ENCODE results near the gene HID1.

HID1 gene

DNA sequence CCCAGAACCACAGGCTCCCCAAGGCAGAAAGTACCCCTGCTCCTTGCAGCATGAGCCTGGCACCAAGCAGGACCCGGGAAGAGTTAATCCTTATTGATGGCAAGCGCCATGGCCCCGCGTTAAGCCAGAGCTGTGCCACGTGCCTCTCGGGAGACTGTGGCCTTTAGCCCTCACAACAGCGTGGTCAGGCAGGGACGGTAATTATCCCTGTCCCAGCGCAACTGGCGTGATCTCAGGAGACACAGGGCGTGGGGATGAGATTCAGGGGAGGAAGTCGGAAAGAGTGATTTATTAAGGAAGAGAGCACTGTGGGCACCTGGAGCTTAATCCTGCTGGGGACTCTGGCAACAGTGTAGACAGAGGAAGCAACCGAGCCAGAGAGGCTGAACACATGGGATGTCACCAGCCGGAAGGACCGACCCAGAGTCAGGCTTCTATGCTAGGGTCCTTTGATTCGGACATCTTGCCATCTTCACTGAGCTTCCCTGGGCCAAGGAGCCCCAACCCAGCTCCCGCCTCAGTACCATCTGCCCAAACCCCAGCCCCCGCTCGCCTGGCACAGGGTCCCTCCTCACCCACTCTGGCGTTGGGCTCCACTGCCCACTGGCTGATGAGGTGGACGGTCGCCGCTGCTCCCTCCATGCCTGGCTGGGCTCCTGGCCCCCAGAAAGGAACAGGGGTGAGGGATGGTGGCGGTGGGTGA is 20.0 kb downstream of the HID1 start:
- H3K9ac ChIP-seq (ENCODE audit: low read depth, low read length) = no peak overlapping the region
- no peaks in the 10 kb centered on the region for H3K36me3 ChIP-seq (ENCODE audit: control insufficient read depth, insufficient read depth, low read length)
- no peaks in the 10 kb centered on the region for H3K4me1 ChIP-seq (ENCODE audit: control insufficient read depth, insufficient read depth, low read length)
- H3K27me3 ChIP-seq (ENCODE audit: control insufficient read depth, insufficient read depth, low read length) = no peaks in the 10 kb centered on the region
- H3K9me3 ChIP-seq (ENCODE audit: control insufficient read depth, insufficient read depth, low read length) = no peaks in the 10 kb centered on the region
- H3K4me3 ChIP-seq (ENCODE audit: low read depth, low read length) = no peak overlapping the region

DNA sequence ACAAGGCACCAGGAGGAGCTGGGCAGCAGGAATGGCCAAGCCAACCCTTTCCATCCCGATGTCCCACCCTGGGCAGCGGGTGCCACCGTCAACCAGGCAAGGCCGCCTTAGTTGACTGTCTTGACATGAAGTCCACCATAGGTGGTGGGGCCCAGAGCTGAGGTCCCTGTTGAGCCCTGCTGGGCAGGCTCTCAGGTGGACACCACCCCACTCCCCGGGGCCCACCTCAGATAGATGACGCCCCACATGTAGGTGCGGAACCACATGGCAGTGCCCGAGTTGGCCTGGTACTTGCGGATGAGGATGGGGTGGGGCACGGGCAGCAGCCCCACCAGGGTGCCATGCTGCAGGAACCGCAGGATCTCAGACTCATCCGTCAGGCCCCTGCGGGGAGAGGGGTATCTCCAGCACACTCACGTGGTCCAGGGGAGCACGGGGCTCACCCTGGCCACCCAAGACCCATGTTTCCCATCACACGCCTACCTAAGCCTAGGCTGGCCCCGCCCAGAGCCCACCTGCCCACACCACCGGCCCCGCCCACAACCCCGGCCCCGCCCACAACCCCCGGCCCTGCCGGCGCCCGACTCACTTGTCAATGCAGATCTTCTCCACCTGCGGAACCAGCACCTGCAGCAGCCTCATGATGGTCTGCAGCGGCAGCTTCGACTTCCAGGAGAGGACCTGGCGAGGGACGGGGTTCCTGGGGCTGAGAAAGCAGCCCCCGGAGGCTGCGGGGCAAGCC is 20.7 kb downstream of the HID1 start:
- H3K4me3 ChIP-seq (ENCODE audit: low read depth, low read length) = no peak overlapping the region
- H3K9me3 ChIP-seq (ENCODE audit: control insufficient read depth, insufficient read depth, low read length) = no peaks in the 10 kb centered on the region
- H3K4me1 ChIP-seq (ENCODE audit: control insufficient read depth, insufficient read depth, low read length) = no peaks in the 10 kb centered on the region
- H3K36me3 ChIP-seq (ENCODE audit: control insufficient read depth, insufficient read depth, low read length) = no peaks in the 10 kb centered on the region
- no peaks in the 10 kb centered on the region for H3K27me3 ChIP-seq (ENCODE audit: control insufficient read depth, insufficient read depth, low read length)
- H3K9ac ChIP-seq (ENCODE audit: low read depth, low read length) = no peak overlapping the region

DNA sequence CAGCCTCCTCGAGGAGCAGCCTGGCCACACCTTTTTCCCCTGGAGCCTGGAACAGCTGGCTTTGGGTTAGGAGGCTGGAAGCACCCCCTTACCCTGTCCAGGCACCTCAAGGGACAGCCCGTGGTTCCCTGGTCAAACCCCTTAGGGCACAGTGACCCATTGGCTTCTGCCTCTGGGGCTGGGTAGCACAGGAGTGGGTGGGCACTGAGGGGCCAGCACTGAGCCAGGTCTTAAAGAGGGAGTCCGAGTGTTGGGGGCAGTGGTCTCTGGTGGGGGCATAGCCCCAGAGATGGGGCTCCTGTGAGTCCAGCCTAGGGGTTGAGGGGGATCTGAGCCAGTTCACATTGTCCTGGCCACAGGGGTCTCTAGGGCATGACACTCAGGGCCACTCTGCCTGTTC is 21.5 kb downstream of the HID1 start:
- no peak overlapping the region for H3K4me3 ChIP-seq (ENCODE audit: low read depth, low read length)
- no peaks in the 10 kb centered on the region for H3K4me1 ChIP-seq (ENCODE audit: control insufficient read depth, insufficient read depth, low read length)
- H3K9me3 ChIP-seq (ENCODE audit: control insufficient read depth, insufficient read depth, low read length) = no peaks in the 10 kb centered on the region
- no peak overlapping the region for H3K9ac ChIP-seq (ENCODE audit: low read depth, low read length)
- no peaks in the 10 kb centered on the region for H3K36me3 ChIP-seq (ENCODE audit: control insufficient read depth, insufficient read depth, low read length)
- H3K27me3 ChIP-seq (ENCODE audit: control insufficient read depth, insufficient read depth, low read length) = no peaks in the 10 kb centered on the region

DNA sequence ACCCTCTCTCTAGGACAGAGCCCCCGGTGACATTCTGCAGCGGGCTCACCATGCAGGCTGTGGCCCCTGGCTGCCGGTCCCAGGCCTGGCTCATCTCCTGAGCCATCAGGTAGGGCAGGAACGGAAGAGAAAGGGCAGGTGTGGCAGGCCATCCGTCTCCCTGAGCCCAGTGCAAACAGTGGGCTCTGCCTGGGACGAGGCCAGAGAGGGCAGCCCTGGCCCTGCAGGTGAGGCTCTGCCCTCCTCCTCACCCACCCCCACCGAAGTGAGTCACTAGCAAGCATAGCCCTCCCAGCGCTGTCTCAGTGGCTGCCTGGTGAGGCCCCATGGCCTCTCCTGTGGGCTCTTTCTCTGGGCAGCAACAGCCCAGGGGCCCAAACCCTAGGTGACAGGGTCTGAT is 22.4 kb downstream of the HID1 start:
- Histone ChIP-seq H3K9ac (ENCODE audit: low read depth, low read length) (no peak overlapping the region), H3K36me3 (ENCODE audit: control insufficient read depth, insufficient read depth, low read length) (no peaks in the 10 kb centered on the region), H3K27me3 (ENCODE audit: control insufficient read depth, insufficient read depth, low read length) (no peaks in the 10 kb centered on the region), H3K4me3 (ENCODE audit: low read depth, low read length) (no peak overlapping the region), H3K9me3 (ENCODE audit: control insufficient read depth, insufficient read depth, low read length) (no peaks in the 10 kb centered on the region), H3K4me1 (ENCODE audit: control insufficient read depth, insufficient read depth, low read length) (no peaks in the 10 kb centered on the region)

DNA sequence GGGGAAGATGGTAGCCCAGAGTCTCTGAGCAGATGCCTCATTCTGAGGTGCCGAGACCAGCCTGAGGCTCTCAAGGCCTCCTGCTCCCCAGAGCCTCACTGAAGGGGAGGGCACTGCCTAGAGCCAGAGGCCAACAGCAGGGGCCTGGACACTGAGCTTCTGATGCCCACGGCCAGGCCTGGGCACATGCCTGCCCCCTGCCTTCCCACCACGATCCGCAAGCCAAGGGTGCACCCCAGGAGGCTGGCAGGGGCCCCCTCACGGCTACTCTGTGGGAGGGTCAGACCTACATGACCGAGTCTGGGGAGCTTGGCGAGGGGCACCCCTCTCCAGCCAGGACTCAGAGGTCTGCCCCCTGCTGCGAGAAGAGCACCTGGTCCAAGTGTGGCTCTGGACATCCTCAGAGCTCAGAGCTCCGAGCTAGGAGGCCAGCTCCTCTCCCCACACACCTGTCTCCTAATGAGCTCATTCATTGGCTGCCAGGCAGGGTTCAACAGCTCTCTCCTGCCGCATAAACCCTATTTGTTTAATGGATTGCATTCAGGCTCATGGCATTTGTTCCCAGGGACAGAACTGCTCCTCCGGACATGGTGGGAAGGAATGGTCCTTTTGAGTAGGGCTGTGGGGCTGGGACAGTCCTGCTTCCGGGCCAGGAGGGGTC is 23.0 kb downstream of the HID1 start:
- H3K4me3 ChIP-seq (ENCODE audit: low read depth, low read length) = no peak overlapping the region
- H3K36me3 ChIP-seq (ENCODE audit: control insufficient read depth, insufficient read depth, low read length) = no peaks in the 10 kb centered on the region
- no peaks in the 10 kb centered on the region for H3K27me3 ChIP-seq (ENCODE audit: control insufficient read depth, insufficient read depth, low read length)
- H3K9me3 ChIP-seq (ENCODE audit: control insufficient read depth, insufficient read depth, low read length) = no peaks in the 10 kb centered on the region
- no peaks in the 10 kb centered on the region for H3K4me1 ChIP-seq (ENCODE audit: control insufficient read depth, insufficient read depth, low read length)
- H3K9ac ChIP-seq (ENCODE audit: low read depth, low read length) = no peak overlapping the region

DNA sequence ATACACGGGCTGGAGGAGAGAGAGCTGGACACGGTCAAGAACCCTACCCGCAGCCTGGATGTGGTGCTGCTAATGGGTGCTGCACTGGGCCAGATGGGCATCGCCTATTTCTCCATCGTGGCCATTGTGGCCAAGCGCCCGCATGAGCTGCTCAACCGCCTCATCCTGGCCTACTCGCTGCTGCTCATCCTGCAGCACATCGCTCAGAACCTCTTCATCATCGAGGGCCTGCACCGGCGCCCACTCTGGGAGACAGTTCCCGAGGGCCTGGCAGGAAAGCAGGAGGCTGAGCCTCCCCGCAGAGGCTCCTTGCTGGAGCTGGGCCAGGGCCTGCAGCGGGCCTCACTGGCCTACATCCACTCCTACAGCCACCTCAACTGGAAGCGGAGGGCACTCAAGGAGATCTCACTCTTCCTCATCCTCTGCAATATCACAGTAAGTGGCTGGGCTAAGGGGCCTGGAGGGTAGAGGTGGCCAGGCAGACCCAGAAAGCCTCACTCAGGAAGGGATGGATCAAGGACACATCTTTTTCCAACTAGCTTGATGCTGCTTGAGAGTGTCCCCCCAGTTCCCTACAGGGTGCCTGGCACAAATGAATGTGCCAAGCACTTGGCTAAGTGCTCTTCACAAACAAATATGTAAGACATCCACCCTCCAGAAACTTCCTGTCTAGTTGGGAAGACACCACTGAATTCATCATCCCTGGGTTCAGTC is 25.4 kb downstream of the HID1 start:
- no peaks in the 10 kb centered on the region for H3K36me3 ChIP-seq (ENCODE audit: control insufficient read depth, insufficient read depth, low read length)
- no peaks in the 10 kb centered on the region for H3K9me3 ChIP-seq (ENCODE audit: control insufficient read depth, insufficient read depth, low read length)
- no peak overlapping the region for H3K9ac ChIP-seq (ENCODE audit: low read depth, low read length)
- peaks cover 4% of the 10 kb centered on the region for H3K4me1 ChIP-seq (ENCODE audit: control insufficient read depth, insufficient read depth, low read length)
- H3K27me3 ChIP-seq (ENCODE audit: control insufficient read depth, insufficient read depth, low read length) = no peaks in the 10 kb centered on the region
- H3K4me3 ChIP-seq (ENCODE audit: low read depth, low read length) = no peak overlapping the region

DNA sequence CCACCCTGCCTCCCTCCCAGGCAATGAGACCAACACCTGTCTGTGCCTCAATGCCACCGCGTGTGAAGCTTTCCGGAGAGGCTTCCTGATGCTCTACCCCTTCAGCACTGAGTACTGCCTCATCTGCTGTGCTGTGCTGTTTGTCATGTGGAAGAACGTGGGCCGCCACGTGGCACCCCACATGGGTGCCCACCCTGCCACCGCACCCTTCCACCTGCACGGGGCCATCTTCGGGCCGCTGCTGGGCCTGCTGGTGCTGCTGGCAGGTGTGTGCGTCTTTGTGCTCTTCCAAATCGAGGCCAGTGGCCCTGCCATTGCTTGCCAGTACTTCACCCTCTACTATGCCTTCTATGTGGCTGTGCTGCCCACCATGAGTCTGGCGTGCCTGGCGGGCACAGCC is 25.9 kb downstream of the HID1 start:
- Histone ChIP-seq H3K4me1 (ENCODE audit: control insufficient read depth, insufficient read depth, low read length) (peaks cover 4% of the 10 kb centered on the region), H3K36me3 (ENCODE audit: control insufficient read depth, insufficient read depth, low read length) (no peaks in the 10 kb centered on the region), H3K27me3 (ENCODE audit: control insufficient read depth, insufficient read depth, low read length) (peaks cover 3% of the 10 kb centered on the region), H3K4me3 (ENCODE audit: low read depth, low read length) (no peak overlapping the region), H3K9ac (ENCODE audit: low read depth, low read length) (no peak overlapping the region), H3K9me3 (ENCODE audit: control insufficient read depth, insufficient read depth, low read length) (no peaks in the 10 kb centered on the region)

DNA sequence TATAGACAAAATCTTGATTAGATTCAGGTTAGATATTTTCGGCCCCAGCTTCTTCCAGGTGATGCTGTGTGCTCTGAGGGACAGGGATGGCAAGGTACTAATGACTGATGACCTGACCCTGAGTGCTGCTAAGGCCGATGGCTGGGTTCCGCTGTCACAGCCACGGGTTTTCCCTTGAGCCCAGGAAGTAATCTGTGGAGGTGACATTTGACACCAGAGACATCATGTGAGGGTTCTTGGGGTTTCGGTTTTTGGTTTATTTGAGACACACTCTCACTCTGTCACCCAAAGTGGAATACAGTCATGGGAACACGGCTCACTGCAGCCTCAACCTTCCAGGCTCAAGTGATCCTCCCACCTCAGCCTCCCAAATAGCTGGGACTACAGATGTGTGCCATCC is 27.0 kb downstream of the HID1 start:
- Histone ChIP-seq H3K27me3 (ENCODE audit: control insufficient read depth, insufficient read depth, low read length) (peaks cover 3% of the 10 kb centered on the region), H3K36me3 (ENCODE audit: control insufficient read depth, insufficient read depth, low read length) (no peaks in the 10 kb centered on the region), H3K4me3 (ENCODE audit: low read depth, low read length) (no peak overlapping the region), H3K4me1 (ENCODE audit: control insufficient read depth, insufficient read depth, low read length) (peaks cover 4% of the 10 kb centered on the region), H3K9ac (ENCODE audit: low read depth, low read length) (no peak overlapping the region), H3K9me3 (ENCODE audit: control insufficient read depth, insufficient read depth, low read length) (no peaks in the 10 kb centered on the region)

DNA sequence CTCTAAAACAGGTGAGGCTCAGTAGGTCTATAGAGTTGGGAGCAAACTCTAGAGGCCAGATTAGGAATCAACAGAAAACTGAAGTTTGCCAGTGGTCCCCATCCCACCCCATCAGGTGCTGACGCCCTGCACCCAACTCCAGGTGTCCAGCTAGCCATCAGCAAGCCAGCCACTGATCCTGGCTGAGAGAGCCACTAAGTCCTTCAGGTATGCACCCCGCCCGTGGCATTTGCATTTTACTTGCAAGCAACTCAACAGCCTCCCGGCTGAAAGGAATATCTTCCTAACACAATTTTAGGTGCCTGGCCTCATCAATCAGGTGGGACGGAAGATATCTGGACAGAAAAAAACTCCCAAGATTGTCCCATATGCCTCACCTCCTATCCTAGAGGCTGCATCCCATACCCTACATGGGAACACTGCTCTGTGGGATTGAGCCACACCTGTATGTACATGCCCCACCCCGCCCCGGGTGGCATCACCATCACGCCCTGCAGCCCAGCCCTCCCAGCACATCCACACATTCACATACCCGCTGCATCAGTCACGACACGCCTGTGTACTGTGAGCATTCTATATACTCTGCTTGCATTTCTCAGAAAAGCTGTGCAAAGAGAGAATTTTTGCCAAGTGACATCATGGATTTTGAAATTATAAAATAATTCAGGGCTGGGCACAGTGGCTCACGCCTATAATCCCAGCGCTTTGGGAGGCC is 28.6 kb downstream of the HID1 start:
- Histone ChIP-seq H3K36me3 (ENCODE audit: control insufficient read depth, insufficient read depth, low read length) (no peaks in the 10 kb centered on the region), H3K9me3 (ENCODE audit: control insufficient read depth, insufficient read depth, low read length) (no peaks in the 10 kb centered on the region), H3K4me3 (ENCODE audit: low read depth, low read length) (no peak overlapping the region), H3K9ac (ENCODE audit: low read depth, low read length) (peak overlapping the region; percentile 24), H3K4me1 (ENCODE audit: control insufficient read depth, insufficient read depth, low read length) (peaks cover 4% of the 10 kb centered on the region), H3K27me3 (ENCODE audit: control insufficient read depth, insufficient read depth, low read length) (peaks cover 8% of the 10 kb centered on the region)

DNA sequence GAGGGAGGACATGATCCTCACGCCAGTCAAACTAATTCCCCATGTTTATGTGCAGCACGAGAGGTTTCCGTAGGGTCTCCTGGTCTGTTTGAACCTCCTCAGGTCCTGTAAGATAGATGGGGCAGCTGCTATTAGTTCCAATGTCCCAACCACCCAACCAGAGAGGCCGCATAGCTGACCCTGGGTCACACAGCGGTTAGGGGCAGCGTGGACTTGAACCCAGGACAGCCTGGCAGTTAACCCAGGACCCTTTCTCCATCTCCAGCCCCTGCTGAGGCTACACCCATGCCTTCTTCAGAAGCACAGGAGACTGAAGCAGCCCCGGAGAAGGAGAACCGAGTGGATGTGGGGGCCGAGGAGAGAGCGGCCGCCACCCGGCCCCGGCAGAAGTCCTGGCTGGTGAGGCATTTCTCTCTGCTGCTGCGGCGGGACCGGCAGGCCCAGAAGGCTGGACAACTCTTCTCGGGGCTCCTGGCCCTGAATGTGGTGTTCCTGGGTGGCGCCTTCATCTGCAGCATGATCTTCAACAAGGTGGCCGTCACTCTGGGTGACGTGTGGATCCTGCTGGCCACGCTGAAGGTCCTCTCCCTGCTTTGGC is 31.3 kb downstream of the HID1 start:
- peaks cover 32% of the 10 kb centered on the region for H3K27me3 ChIP-seq (ENCODE audit: control insufficient read depth, insufficient read depth, low read length)
- H3K36me3 ChIP-seq (ENCODE audit: control insufficient read depth, insufficient read depth, low read length) = no peaks in the 10 kb centered on the region
- H3K4me3 ChIP-seq (ENCODE audit: low read depth, low read length) = no peak overlapping the region
- peaks cover 4% of the 10 kb centered on the region for H3K4me1 ChIP-seq (ENCODE audit: control insufficient read depth, insufficient read depth, low read length)
- no peak overlapping the region for H3K9ac ChIP-seq (ENCODE audit: low read depth, low read length)
- no peaks in the 10 kb centered on the region for H3K9me3 ChIP-seq (ENCODE audit: control insufficient read depth, insufficient read depth, low read length)

DNA sequence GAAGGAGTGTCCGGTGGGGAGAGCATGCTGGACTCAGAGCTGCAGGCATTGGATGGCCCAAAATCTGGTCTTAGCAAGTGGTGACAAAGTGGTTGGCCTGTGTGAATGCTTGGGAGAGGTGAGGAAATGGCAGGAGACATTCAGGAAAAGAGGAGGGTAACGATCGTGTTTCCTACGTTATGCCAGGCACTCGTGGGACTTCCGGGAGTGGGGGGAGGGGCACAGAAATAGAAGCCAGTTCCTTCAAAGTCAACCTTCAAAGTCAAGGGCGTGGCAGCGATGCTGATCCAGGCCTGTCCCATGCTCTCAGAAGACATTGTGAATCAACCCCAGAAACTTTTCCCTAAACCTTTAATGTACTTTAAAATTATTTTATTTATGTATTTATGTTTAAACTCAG is 33.0 kb downstream of the HID1 start:
- H3K9ac ChIP-seq (ENCODE audit: low read depth, low read length) = no peak overlapping the region
- H3K4me3 ChIP-seq (ENCODE audit: low read depth, low read length) = no peak overlapping the region
- peaks cover 4% of the 10 kb centered on the region for H3K4me1 ChIP-seq (ENCODE audit: control insufficient read depth, insufficient read depth, low read length)
- H3K9me3 ChIP-seq (ENCODE audit: control insufficient read depth, insufficient read depth, low read length) = no peaks in the 10 kb centered on the region
- H3K27me3 ChIP-seq (ENCODE audit: control insufficient read depth, insufficient read depth, low read length) = peaks cover 48% of the 10 kb centered on the region
- no peaks in the 10 kb centered on the region for H3K36me3 ChIP-seq (ENCODE audit: control insufficient read depth, insufficient read depth, low read length)

Data from iPS-15b (cell line).